ENCODE measurements around the gene LARP4.

DNA sequence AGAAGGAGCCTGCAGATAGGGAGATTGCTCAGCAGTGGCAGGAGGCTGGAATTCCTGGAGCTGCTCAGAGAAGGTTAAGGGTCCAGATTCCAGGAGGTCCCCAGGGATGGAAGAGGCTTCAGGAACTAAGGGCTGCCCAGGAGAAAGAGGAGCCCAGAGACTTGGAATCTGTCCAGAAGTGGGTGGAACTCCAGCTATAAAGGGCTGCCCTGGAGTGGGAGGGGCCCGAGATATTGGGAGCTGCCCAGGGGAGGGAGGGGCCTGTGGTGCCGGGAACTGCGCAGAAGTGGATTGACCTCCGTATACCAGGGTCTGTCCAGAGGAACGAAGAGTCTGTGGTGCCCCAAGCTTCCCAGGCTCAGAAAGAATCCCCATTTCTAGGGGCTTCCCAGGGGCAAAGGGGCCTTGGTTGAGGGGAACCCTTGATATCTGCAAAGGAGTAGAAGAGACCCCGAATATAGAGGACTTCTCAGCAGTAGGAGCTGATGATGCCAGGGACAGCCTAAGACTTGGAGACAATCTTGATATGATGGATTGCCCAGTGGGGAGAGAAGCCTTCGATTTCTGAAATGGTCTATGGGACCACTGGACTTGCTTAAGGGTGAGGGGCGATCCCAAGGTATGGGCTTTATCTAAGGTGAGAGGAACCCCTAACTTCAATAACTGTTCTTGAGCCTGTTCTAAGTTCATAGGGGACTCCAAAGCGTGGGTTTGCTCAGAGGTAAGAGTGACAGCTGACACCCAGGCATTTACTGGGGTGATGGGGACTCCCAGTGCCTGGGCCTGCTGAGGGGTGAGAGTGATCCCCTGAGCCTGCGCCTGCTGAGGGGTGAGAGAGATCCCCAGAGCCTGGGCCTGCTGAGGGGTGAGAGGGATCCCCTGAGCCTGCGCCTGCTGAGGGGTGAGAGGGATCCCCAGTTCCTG lies 49.3 kb upstream of the LARP4 start:
- no peak for TF ChIP-seq ZNF266 (tag by site-specific recombination; IDR thresholded peaks at IDR 0.05; ENCODE audit: low read depth)
- TF ChIP-seq, protein P1, sequence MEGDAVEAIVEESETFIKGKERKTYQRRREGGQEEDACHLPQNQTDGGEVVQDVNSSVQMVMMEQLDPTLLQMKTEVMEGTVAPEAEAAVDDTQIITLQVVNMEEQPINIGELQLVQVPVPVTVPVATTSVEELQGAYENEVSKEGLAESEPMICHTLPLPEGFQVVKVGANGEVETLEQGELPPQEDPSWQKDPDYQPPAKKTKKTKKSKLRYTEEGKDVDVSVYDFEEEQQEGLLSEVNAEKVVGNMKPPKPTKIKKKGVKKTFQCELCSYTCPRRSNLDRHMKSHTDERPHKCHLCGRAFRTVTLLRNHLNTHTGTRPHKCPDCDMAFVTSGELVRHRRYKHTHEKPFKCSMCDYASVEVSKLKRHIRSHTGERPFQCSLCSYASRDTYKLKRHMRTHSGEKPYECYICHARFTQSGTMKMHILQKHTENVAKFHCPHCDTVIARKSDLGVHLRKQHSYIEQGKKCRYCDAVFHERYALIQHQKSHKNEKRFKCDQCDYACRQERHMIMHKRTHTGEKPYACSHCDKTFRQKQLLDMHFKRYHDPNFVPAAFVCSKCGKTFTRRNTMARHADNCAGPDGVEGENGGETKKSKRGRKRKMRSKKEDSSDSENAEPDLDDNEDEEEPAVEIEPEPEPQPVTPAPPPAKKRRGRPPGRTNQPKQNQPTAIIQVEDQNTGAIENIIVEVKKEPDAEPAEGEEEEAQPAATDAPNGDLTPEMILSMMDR (tag by site-specific recombination; IDR thresholded peaks at IDR 0.05), result no peak
- TF ChIP-seq KLF9 (tag by site-specific recombination; IDR thresholded peaks at IDR 0.05; ENCODE audit: low read depth), result no peak
- TF ChIP-seq, protein P2, sequence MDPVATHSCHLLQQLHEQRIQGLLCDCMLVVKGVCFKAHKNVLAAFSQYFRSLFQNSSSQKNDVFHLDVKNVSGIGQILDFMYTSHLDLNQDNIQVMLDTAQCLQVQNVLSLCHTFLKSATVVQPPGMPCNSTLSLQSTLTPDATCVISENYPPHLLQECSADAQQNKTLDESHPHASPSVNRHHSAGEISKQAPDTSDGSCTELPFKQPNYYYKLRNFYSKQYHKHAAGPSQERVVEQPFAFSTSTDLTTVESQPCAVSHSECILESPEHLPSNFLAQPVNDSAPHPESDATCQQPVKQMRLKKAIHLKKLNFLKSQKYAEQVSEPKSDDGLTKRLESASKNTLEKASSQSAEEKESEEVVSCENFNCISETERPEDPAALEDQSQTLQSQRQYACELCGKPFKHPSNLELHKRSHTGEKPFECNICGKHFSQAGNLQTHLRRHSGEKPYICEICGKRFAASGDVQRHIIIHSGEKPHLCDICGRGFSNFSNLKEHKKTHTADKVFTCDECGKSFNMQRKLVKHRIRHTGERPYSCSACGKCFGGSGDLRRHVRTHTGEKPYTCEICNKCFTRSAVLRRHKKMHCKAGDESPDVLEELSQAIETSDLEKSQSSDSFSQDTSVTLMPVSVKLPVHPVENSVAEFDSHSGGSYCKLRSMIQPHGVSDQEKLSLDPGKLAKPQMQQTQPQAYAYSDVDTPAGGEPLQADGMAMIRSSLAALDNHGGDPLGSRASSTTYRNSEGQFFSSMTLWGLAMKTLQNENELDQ (tag by site-specific recombination; IDR thresholded peaks at IDR 0.05; ENCODE audit: low read depth), result no peak
- no peak for TF ChIP-seq ZSCAN30 (tag by site-specific recombination; IDR thresholded peaks at IDR 0.05)
- TF ChIP-seq, protein P3, sequence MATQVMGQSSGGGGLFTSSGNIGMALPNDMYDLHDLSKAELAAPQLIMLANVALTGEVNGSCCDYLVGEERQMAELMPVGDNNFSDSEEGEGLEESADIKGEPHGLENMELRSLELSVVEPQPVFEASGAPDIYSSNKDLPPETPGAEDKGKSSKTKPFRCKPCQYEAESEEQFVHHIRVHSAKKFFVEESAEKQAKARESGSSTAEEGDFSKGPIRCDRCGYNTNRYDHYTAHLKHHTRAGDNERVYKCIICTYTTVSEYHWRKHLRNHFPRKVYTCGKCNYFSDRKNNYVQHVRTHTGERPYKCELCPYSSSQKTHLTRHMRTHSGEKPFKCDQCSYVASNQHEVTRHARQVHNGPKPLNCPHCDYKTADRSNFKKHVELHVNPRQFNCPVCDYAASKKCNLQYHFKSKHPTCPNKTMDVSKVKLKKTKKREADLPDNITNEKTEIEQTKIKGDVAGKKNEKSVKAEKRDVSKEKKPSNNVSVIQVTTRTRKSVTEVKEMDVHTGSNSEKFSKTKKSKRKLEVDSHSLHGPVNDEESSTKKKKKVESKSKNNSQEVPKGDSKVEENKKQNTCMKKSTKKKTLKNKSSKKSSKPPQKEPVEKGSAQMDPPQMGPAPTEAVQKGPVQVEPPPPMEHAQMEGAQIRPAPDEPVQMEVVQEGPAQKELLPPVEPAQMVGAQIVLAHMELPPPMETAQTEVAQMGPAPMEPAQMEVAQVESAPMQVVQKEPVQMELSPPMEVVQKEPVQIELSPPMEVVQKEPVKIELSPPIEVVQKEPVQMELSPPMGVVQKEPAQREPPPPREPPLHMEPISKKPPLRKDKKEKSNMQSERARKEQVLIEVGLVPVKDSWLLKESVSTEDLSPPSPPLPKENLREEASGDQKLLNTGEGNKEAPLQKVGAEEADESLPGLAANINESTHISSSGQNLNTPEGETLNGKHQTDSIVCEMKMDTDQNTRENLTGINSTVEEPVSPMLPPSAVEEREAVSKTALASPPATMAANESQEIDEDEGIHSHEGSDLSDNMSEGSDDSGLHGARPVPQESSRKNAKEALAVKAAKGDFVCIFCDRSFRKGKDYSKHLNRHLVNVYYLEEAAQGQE (tag by site-specific recombination; IDR thresholded peaks at IDR 0.05), result no peak
- no peak for TF ChIP-seq ZNF274 (IDR thresholded peaks at IDR 0.05; ENCODE audit: low read length)
- TF ChIP-seq ZNF274 (tag by site-specific recombination; IDR thresholded peaks at IDR 0.05; ENCODE audit: borderline replicate concordance), result no peak
- TF ChIP-seq KLF10 (tag by site-specific recombination; IDR thresholded peaks at IDR 0.05), result no peak
- no peak for TF ChIP-seq ZNF404 (tag by site-specific recombination; IDR thresholded peaks at IDR 0.05)
- no peak for TF ChIP-seq ZNF114 (tag by site-specific recombination; IDR thresholded peaks at IDR 0.05)
- no peak for TF ChIP-seq ZNF302 (tag by site-specific recombination; IDR thresholded peaks at IDR 0.05; ENCODE audit: low read depth)
- TF ChIP-seq YY1 (tag by site-specific recombination; IDR thresholded peaks at IDR 0.05), result no peak
- TF ChIP-seq ZBTB8A (tag by site-specific recombination; IDR thresholded peaks at IDR 0.05), result no peak

Measured in HEK293 (cell line).